OCI-LY1 (cell line): Measurements from ENCODE around the gene MSMB.
"Not testable (repeated sequence)": the region's sequence is repeated elsewhere in the genome, so short reads cannot be mapped to it uniquely, and the experiment has no call there.

Source experiments
- CTCF ChIP-seq: fragments of 200-600 bp; sonication (generic), shearing (Covaris generic); IDR thresholded peaks from 2 replicates; pipeline ENCODE4 v1.5.1; 2017; ENCODE audit warnings: mild to moderate bottlenecking, antibody characterized with exemption, low read length, moderate library complexity, mixed read lengths
- EZH2 ChIP-seq: fragments of 200-600 bp; sonication (generic), shearing (Covaris generic); IDR thresholded peaks from 2 replicates; pipeline ENCODE4 v1.8.0; 2017; ENCODE audit warnings: borderline replicate concordance, mixed run types, mild to moderate bottlenecking, antibody characterized with exemption, low read length, moderate library complexity, mixed read lengths

- TF ChIP-seq CTCF, EZH2: not testable (repeated sequence)
These were observed 61.6 kb downstream of the MSMB start for GRCh38 chr10:45984473-45984872.
